Fibroblast of villous mesenchyme (primary cell): ENCODE measurements around the gene TGIF2. TPM values are rescaled to one million over a fixed set of nuclear protein-coding genes. Genes with fewer than 3 reads are reported as not detected.

Experiments used
- DNase-seq: peaks from one replicate; pipeline ENCODE4 v3.0.0-alpha.2; 2010; ENCODE audit warnings: low read depth
- H3K4me3 ChIP-seq: 2 replicates; pipeline ENCODE4 v1.5.1; 2011; ENCODE audit warnings: low read depth, mild to moderate bottlenecking, low read length
- total RNA-seq: library from RNA; depleted of rRNA; stranded (reverse); fragments of >200 nt; gene quantifications from 2 replicates; pipeline ENCODE4 v1.2.3, GENCODE V29; 2012
- TF ChIP-seq, protein P1 (sequence below): IDR thresholded peaks from 2 replicates; pipeline ENCODE4 v1.5.1; 2012; ENCODE audit warnings: low read depth, mild to moderate bottlenecking, low read length; ENCODE audit not compliant: insufficient read depth

TGIF2 gene
- total RNA-seq, 1 donor = 10.4 TPM

DNA sequence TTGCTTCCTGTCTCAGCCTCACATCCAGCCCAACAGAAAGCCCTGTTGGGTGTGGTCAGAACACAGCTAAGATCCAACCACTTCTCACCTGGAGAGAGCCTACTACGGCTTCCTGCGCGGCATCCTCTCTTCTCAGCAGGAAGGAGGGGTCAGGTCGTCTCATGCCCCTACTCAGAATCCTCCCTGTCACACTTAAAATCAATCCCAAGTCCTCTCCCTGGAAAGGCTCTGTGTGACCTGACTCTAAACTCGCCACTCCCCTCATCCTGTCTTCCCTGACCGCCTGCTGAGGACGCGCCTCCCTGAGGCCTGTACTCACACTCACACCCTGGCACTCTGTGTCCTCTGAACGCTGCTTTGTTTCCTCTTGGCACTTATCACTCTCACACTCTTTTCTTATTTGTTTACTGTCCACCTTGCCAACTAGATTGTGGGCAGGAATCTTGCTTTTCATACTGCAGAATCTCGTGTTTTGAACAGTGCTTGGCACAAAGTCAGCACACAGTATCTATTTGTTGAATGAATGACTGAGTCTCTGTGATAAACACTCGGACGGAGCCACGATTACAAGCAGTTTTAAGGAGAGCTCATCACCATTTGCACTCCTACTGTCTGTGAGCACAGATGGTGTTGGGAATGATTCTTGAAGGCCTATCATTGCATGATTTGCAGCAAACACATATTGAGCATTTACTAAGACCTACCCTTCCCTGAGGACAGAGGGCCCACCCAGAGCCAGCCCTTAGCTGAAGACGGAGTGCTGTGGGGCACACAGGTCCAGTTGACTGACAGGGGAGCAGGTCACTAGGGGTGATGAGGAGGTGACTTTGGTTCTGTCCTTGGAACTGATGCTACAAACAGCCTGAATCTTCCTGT, 50.9 kb downstream of the TGIF2 start:
- no peak overlapping the region for H3K4me3 ChIP-seq
- DNase-seq = no peak
- TF ChIP-seq, protein P1, sequence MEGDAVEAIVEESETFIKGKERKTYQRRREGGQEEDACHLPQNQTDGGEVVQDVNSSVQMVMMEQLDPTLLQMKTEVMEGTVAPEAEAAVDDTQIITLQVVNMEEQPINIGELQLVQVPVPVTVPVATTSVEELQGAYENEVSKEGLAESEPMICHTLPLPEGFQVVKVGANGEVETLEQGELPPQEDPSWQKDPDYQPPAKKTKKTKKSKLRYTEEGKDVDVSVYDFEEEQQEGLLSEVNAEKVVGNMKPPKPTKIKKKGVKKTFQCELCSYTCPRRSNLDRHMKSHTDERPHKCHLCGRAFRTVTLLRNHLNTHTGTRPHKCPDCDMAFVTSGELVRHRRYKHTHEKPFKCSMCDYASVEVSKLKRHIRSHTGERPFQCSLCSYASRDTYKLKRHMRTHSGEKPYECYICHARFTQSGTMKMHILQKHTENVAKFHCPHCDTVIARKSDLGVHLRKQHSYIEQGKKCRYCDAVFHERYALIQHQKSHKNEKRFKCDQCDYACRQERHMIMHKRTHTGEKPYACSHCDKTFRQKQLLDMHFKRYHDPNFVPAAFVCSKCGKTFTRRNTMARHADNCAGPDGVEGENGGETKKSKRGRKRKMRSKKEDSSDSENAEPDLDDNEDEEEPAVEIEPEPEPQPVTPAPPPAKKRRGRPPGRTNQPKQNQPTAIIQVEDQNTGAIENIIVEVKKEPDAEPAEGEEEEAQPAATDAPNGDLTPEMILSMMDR = no peak

DNA sequence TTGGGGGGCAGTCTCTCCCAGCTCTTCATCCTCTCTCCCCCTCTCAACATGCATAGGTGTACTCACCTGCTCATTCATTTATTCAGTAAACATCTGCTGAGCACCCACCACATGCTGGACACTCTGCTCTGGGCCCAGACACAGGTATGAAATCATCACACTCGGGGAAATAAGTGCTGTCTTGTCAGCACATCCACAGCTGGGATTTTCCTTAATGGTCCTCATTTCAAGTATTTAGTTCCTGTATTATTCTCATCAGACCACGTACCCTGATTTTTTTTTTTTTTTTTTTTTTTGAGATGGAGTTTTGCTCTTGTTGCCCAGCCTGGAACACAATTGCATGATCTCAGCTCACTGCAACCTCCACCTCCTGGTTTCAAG, 51.5 kb downstream of the TGIF2 start:
- no peak for DNase-seq
- H3K4me3 ChIP-seq = no peak overlapping the region
- TF ChIP-seq, protein P1 = no peak

DNA sequence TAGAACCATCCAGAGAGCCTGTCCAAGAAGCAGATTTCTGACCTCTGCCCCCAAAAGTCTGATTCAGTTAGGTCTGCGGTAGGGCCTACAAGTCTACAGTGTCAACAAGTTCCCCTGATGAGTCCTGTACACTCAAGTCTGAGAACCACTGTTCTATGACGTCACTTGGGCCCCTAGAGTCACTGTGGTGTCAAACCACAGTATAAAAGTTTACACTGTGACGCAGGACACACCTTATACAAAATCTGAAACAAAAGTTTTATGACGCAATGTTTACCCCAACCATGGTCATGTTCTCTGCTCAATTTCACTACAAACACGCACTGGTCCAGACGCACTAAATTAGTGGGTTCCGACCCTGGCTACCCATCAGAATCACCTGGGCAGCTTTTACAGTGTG, 54.7 kb downstream of the TGIF2 start:
- no peak for DNase-seq
- no peak overlapping the region for H3K4me3 ChIP-seq
- TF ChIP-seq, protein P1 = no peak

DNA sequence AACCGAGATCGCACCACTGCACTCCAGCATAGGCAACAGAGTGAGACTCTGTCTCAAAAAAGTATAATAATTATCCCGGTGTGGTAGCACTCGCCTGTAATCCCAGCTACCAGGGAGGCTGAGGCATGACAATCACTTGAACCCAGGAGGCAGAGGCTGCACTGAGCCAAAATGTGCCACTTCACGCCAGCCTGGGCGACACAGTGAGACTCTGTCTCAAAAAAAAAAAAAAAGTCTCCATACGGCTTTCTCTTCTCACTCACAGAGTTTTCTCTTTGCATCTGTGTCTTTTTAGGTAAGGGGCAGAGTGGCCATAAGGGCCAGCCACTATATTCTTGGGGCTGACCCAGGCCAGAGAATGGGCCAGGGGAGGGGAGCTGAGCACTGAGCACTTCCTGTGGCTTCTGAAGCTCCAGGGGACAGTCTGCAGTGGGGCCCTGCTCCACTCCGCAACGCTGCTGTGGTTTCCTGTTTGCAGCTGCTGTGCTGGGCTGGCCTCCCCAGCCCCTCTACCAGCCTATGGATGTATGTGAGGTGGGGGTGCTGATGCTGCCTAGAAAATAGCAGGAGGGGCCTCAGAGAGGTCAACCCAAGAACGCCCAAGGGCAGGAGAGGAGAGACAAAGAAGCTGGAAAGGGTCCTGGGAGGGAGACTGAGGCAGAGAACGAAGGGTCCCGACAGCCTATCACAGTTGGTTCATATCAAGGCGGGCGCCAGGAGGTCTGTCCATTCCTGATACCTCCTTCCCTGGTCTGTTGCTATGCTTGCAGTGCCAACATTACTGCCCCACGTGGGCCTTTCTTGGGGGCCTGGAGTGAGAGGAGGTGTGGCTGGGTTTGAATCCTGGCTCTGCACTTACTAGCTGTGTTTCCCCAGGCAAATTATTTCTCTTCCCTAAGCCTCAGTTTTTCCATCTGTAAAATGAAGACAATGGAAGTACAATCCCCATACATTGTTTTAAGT, 56.6 kb downstream of the TGIF2 start:
- no peak for DNase-seq
- TF ChIP-seq, protein P1 = no peak
- no peak overlapping the region for H3K4me3 ChIP-seq

DNA sequence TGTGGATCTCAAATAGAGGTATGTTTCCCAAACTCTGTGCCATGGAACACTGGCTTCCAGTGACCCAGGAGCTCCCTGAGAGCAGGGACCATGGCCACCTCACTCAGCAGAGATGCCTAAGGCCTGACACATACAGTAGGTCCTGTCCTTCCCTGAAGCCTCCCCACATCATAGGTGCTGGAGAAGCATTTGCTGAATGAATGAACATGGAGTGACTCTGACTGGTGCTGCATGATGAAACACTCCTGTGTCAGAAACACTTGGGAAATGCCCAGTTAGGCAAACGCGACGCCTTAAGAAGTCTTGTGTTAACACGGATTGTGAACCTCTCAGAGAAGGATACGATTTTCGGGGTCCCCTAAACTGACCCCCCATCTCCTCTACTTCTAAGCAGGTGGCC, 58.2 kb downstream of the TGIF2 start:
- no peak overlapping the region for H3K4me3 ChIP-seq
- TF ChIP-seq, protein P1 = no peak
- DNase-seq = no peak

DNA sequence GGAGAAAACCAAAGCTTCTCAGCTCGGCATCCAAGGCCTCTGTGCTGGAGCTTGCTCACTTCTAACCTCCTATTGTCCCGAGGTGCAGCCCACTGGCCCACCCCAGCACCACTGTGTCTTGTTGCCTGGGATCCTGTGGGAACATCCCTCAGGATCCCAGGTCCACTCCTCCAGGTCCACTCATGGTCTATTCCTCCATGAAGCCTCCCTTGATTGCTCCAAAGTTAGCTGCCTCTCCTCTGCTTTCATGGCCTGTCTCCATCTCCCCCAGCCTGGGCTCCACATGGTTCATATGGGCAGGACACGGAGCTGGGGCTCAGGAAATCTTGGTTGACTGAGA, 58.7 kb downstream of the TGIF2 start:
- H3K4me3 ChIP-seq = no peak overlapping the region
- DNase-seq = no peak
- TF ChIP-seq, protein P1 = no peak
